ENCODE data around the gene KCNK3. TPM values are rescaled to one million over a fixed set of nuclear protein-coding genes. Genes with fewer than 3 reads are reported as not detected.

KCNK3 gene
- total and polyA plus RNA-seq, 3 experiments from 2014 or later, result not detected

DNA sequence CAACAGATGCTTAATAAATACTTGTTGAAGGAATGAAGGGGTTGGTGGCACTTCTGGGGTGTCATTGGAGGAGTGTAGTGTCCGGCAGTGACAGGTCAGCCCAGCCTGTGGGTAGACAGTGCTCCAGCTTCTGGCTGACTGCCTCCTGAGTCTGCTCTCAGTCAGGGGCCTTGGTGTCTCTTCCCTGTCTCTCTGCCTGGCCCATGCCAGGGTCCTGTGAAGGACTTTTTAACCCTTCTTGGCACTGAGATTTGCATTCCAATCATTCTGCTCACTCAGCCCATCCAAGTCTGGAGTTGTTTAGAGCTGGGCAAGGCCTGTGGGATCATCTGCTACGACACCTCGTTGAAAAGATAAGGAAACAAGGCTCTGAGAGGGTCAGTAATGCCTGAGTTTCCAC is 1.4 kb upstream of the KCNK3 start:
- H3K27me3 ChIP-seq (ENCODE audit: insufficient read depth, low read length, poor library complexity, severe bottlenecking), result peaks cover 14% of the 10 kb centered on the region
- peaks cover 55 to 81% of the 10 kb centered on the region in 2 donors for H3K27me3 Mint-ChIP-seq
- no peak overlapping the region for H3K27ac ChIP-seq (ENCODE audit: low read depth, low read length)
- H3K9me3 Mint-ChIP-seq, result peaks cover 0 to 4% (median 3%) of the 10 kb centered on the region in 5 donors
- no peak overlapping the region for H3K4me3 ChIP-seq (ENCODE audit: low read length)
- H3K27ac Mint-ChIP-seq, result no peak overlapping the region
- peaks cover 0 to 6% (median 4%) of the 10 kb centered on the region in 3 donors for H3K4me1 Mint-ChIP-seq
- ChIA-PET CTCF (no interaction called here), POLR2A (no interaction called here)
- H3K36me3 ChIP-seq (ENCODE audit: insufficient read depth, low read length), result no peaks in the 10 kb centered on the region
- no peaks in the 10 kb centered on the region for H3K4me1 ChIP-seq (ENCODE audit: insufficient read depth, low read length)
- H3K36me3 Mint-ChIP-seq, result peaks cover 0 to 5% (median 0%) of the 10 kb centered on the region in 3 donors
- peak overlapping the region in 1 of 7 donors; percentile 10 for H3K4me3 Mint-ChIP-seq
- DNase-seq, result no peak
- H3K9me3 ChIP-seq (ENCODE audit: low read length), result no peaks in the 10 kb centered on the region

DNA sequence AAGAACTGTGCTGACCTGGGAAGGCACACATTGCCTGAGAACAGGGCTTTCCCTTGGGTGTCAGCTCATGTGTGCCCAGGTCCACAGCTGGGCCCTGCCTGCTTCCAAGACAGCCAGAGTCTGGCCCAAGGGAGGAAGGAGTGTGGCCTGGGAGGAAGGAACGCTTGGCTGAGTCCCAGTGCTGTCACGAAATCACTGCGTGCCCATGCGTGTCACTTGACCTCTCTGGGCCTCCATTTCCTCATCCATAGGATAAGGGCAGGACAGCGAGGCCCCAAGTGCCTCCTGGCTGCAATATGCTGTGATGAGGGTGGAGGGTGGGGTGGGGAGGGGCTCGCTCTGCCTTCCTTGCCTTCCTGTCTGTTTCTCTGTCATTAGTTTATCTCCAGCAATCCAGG is 642 bp upstream of the KCNK3 start:
- Mint-ChIP-seq H3K9me3 (peaks cover 0 to 4% (median 3%) of the 10 kb centered on the region in 5 donors), H3K4me1 (peaks cover 0 to 6% (median 4%) of the 10 kb centered on the region in 3 donors), H3K36me3 (peaks cover 0 to 5% (median 0%) of the 10 kb centered on the region in 3 donors), H3K4me3 (peak overlapping the region in 6 of 7 donors; percentile 11 to 62 (median 20)), H3K27ac (no peak overlapping the region), H3K27me3 (peaks cover 52 to 81% of the 10 kb centered on the region in 2 donors)
- no peaks in the 10 kb centered on the region for H3K4me1 ChIP-seq (ENCODE audit: insufficient read depth, low read length)
- ChIA-PET POLR2A (no interaction called here), CTCF (no interaction called here)
- H3K4me3 ChIP-seq (ENCODE audit: low read length), result no peak overlapping the region
- no peaks in the 10 kb centered on the region for H3K36me3 ChIP-seq (ENCODE audit: insufficient read depth, low read length)
- no peak overlapping the region for H3K27ac ChIP-seq (ENCODE audit: low read depth, low read length)
- H3K9me3 ChIP-seq (ENCODE audit: low read length), result no peaks in the 10 kb centered on the region
- DNase-seq, result no peak
- peaks cover 19% of the 10 kb centered on the region for H3K27me3 ChIP-seq (ENCODE audit: insufficient read depth, low read length, poor library complexity, severe bottlenecking)

DNA sequence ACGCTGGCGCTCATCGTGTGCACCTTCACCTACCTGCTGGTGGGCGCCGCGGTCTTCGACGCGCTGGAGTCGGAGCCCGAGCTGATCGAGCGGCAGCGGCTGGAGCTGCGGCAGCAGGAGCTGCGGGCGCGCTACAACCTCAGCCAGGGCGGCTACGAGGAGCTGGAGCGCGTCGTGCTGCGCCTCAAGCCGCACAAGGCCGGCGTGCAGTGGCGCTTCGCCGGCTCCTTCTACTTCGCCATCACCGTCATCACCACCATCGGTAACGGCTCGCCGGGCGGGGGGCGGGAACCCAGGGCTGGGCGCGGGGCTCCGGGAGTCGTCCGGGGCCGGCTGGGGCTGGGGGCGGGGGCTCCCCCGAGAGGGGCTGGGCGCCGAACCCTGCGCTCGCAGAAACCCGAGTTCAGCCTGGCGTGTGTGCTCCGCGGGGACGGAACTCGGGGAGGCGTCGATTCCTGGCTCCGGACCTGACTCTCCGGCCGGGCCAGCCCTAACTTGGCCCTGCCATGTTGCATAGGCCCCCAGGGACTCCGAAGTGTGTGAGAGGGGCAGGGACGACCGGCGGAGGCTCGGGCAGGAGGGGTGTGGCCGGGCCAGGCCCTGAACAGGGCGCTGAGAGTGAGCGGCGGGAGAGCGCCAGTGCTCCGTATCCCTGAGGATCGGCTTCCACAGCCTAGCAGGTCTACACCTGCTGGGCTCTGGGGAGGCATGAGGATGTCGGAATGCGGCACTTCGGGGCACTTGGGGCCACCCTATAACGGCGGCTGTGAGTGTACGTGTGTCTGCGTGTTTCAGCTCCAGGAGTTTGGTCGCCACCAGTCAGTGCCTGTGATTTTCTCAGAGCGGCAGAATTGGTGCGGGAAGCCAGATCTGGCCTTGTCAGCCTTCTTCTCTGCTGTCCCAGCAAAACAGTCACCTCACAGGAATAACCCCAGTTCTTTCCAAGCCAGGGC is 651 bp downstream of the KCNK3 start:
- Histone ChIP-seq H3K27me3 (ENCODE audit: insufficient read depth, low read length, poor library complexity, severe bottlenecking) (peaks cover 19% of the 10 kb centered on the region), H3K9me3 (ENCODE audit: low read length) (no peaks in the 10 kb centered on the region), H3K36me3 (ENCODE audit: insufficient read depth, low read length) (no peaks in the 10 kb centered on the region), H3K4me3 (ENCODE audit: low read length) (no peak overlapping the region), H3K27ac (ENCODE audit: low read depth, low read length) (no peak overlapping the region), H3K4me1 (ENCODE audit: insufficient read depth, low read length) (no peaks in the 10 kb centered on the region)
- CTCF ChIA-PET, result no interaction called here
- no peak overlapping the region for H3K27ac Mint-ChIP-seq
- peaks cover 0 to 4% (median 3%) of the 10 kb centered on the region in 5 donors for H3K9me3 Mint-ChIP-seq
- H3K36me3 Mint-ChIP-seq, result peaks cover 0 to 5% (median 0%) of the 10 kb centered on the region in 3 donors
- POLR2A ChIA-PET, result no interaction called here
- H3K4me3 Mint-ChIP-seq, result peak overlapping the region in 1 of 7 donors; percentile 65
- peaks cover 60 to 79% of the 10 kb centered on the region in 2 donors for H3K27me3 Mint-ChIP-seq
- H3K4me1 Mint-ChIP-seq, result peaks cover 0 to 6% (median 4%) of the 10 kb centered on the region in 3 donors
- no peak for DNase-seq

DNA sequence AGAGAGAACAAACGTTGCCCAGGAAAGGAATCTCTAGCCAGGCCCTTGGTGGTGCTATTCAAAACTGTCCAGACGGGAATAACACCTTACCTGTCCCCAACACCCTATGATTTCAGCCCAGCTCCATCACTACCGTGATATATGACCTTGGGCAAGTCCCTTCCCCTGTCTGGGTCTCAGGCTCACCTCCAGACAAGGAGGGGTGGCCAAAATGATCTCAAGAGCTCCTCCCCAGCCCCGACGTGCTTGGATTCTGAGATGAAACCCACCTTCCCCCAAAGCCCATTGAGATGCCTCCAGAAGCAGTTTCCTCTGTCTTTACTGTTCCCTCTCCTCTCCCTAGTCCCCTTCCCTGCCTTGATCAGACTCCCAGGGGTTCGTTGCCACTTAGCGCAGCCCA is 1.5 kb downstream of the KCNK3 start:
- peaks cover 0 to 6% (median 4%) of the 10 kb centered on the region in 3 donors for H3K4me1 Mint-ChIP-seq
- no peaks in the 10 kb centered on the region for H3K36me3 ChIP-seq (ENCODE audit: insufficient read depth, low read length)
- peaks cover 0 to 4% (median 3%) of the 10 kb centered on the region in 5 donors for H3K9me3 Mint-ChIP-seq
- peaks cover 19% of the 10 kb centered on the region for H3K27me3 ChIP-seq (ENCODE audit: insufficient read depth, low read length, poor library complexity, severe bottlenecking)
- H3K36me3 Mint-ChIP-seq, result peaks cover 0 to 5% (median 0%) of the 10 kb centered on the region in 3 donors
- peak overlapping the region in 1 of 8 donors; percentile 85 for H3K27ac Mint-ChIP-seq
- ChIA-PET CTCF (no interaction called here), POLR2A (no interaction called here)
- H3K27ac ChIP-seq (ENCODE audit: low read depth, low read length), result no peak overlapping the region
- DNase-seq, result no peak
- H3K4me3 ChIP-seq (ENCODE audit: low read length), result no peak overlapping the region
- H3K9me3 ChIP-seq (ENCODE audit: low read length), result no peaks in the 10 kb centered on the region
- H3K27me3 Mint-ChIP-seq, result peaks cover 67 to 77% of the 10 kb centered on the region in 2 donors
- H3K4me3 Mint-ChIP-seq, result peak overlapping the region in 1 of 7 donors; percentile 54
- H3K4me1 ChIP-seq (ENCODE audit: insufficient read depth, low read length), result no peaks in the 10 kb centered on the region

DNA sequence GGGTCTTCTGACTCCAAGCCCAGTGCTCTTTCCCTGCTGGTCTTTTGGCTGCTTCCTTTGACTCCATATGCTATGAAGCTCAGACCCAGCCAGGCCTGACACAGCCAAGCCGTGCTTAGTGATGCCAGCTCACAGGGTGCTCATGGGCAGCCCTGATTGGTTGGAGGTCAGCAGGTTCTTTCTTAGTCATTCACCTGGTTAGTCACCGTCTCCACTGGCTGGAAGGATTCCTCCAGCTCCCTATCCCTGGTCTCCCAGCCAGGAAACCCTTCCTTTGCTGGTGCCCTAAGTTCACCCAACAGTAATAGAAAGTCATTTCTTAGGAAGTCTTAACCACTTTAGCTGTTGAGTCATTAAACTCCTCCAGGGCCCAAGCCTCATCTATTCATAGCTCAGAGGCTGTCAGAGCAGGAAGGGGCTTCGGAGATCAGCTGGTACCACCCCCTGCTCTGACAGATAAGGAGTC is 3.9 kb downstream of the KCNK3 start:
- Mint-ChIP-seq H3K4me3 (no peak overlapping the region), H3K36me3 (peaks cover 0 to 5% (median 0%) of the 10 kb centered on the region in 3 donors), H3K9me3 (peaks cover 0 to 3% (median 0%) of the 10 kb centered on the region in 5 donors), H3K27me3 (peaks cover 53 to 70% of the 10 kb centered on the region in 2 donors), H3K4me1 (peaks cover 0 to 6% (median 4%) of the 10 kb centered on the region in 3 donors), H3K27ac (no peak overlapping the region)
- no peak for DNase-seq
- Histone ChIP-seq H3K4me1 (ENCODE audit: insufficient read depth, low read length) (no peaks in the 10 kb centered on the region), H3K4me3 (ENCODE audit: low read length) (no peak overlapping the region), H3K36me3 (ENCODE audit: insufficient read depth, low read length) (no peaks in the 10 kb centered on the region), H3K9me3 (ENCODE audit: low read length) (no peaks in the 10 kb centered on the region), H3K27me3 (ENCODE audit: insufficient read depth, low read length, poor library complexity, severe bottlenecking) (peaks cover 19% of the 10 kb centered on the region), H3K27ac (ENCODE audit: low read depth, low read length) (no peak overlapping the region)
- CTCF ChIA-PET, result no interaction called here
- POLR2A ChIA-PET, result no interaction called here

DNA sequence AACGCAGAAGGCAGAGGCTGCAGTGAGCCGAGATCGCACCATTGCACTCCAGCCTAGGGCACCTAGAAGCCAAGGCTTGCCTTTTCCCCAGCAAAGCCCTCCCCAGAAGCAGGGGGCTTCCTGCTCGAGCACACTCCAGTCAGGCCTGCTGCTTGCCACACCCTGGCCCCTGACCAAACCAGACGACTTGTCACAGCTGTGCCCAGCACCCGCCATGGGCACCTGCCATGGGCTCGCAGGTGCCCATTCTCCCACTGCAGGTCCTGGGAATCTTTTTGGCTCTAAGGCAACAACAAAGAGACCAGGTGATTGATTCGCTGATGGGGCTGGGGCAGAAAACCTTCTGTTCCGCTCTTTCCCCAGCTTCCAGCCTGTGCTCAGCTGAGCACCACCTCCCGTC is 4.9 kb downstream of the KCNK3 start:
- H3K36me3 Mint-ChIP-seq, result peaks cover 0 to 3% (median 0%) of the 10 kb centered on the region in 3 donors
- POLR2A ChIA-PET, result no interaction called here
- H3K27me3 ChIP-seq (ENCODE audit: insufficient read depth, low read length, poor library complexity, severe bottlenecking), result peaks cover 19% of the 10 kb centered on the region

DNA sequence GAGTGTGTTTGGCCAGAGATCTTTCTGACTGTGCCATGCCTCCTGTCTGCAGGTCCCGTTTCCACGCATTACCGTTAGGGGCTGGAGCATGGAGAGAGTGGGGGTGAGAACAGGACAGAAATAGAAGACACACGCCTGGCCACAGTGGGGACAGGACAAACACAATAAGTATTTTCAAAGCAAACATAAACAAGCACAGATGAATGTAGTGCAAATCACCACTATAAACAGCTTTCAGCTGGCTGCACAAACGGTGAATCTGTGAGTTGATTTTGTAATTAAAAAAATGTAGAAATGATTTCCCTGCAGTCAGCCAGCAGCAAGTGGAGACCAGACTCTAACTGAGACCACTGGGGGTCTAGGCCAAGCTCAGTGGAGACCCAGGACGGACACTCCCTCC is 6.8 kb downstream of the KCNK3 start:
- POLR2A ChIA-PET, result no interaction called here
- Histone ChIP-seq H3K27ac (ENCODE audit: low read depth, low read length) (no peak overlapping the region), H3K36me3 (ENCODE audit: insufficient read depth, low read length) (no peaks in the 10 kb centered on the region), H3K4me1 (ENCODE audit: insufficient read depth, low read length) (no peaks in the 10 kb centered on the region), H3K4me3 (ENCODE audit: low read length) (no peak overlapping the region), H3K9me3 (ENCODE audit: low read length) (no peaks in the 10 kb centered on the region), H3K27me3 (ENCODE audit: insufficient read depth, low read length, poor library complexity, severe bottlenecking) (peaks cover 14% of the 10 kb centered on the region)
- Mint-ChIP-seq H3K9me3 (peaks cover 0 to 3% (median 0%) of the 10 kb centered on the region in 5 donors), H3K27ac (no peak overlapping the region), H3K4me1 (peaks cover 0 to 4% (median 0%) of the 10 kb centered on the region in 3 donors), H3K4me3 (no peak overlapping the region), H3K36me3 (peaks cover 0 to 3% (median 0%) of the 10 kb centered on the region in 3 donors), H3K27me3 (peaks cover 42 to 65% of the 10 kb centered on the region in 2 donors)
- DNase-seq, result no peak
- CTCF ChIA-PET, result no interaction called here

More for the DNA sequence above, 4.9 kb downstream of the KCNK3 start:
- no peak overlapping the region for H3K4me3 Mint-ChIP-seq
- H3K27ac Mint-ChIP-seq, result no peak overlapping the region
- Histone ChIP-seq H3K9me3 (ENCODE audit: low read length) (no peaks in the 10 kb centered on the region), H3K4me3 (ENCODE audit: low read length) (no peak overlapping the region), H3K36me3 (ENCODE audit: insufficient read depth, low read length) (no peaks in the 10 kb centered on the region), H3K4me1 (ENCODE audit: insufficient read depth, low read length) (no peaks in the 10 kb centered on the region), H3K27ac (ENCODE audit: low read depth, low read length) (no peak overlapping the region)
- peaks cover 0 to 4% (median 2%) of the 10 kb centered on the region in 3 donors for H3K4me1 Mint-ChIP-seq
- peaks cover 51 to 67% of the 10 kb centered on the region in 2 donors for H3K27me3 Mint-ChIP-seq
- DNase-seq, result no peak
- CTCF ChIA-PET, result no interaction called here
- H3K9me3 Mint-ChIP-seq, result peaks cover 0 to 3% (median 0%) of the 10 kb centered on the region in 5 donors

DNA sequence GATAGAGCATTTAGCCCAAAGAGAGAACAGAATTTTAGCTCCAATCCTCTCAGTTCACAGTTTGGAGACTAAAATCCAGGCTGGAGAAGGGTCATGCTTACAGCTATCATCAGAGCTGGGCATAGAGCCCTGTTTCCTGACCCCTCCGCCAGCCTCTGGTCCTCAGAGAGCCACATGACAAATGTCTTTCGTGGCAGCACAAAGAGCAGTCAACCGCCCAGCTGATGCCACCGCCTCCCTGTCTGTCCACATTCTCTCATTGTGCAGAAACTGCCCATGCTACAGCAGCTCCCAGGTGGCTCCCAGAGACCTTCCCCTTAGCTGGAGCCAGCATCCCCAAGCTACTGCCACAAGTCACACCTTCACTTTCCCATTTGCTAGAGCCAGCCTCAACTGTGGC is 7.6 kb downstream of the KCNK3 start:
- Mint-ChIP-seq H3K4me3 (no peak overlapping the region), H3K27me3 (peaks cover 37 to 65% of the 10 kb centered on the region in 2 donors), H3K27ac (no peak overlapping the region), H3K4me1 (no peaks in the 10 kb centered on the region), H3K9me3 (no peaks in the 10 kb centered on the region), H3K36me3 (peaks cover 0 to 1% (median 0%) of the 10 kb centered on the region in 3 donors)
- H3K4me1 ChIP-seq (ENCODE audit: insufficient read depth, low read length), result no peaks in the 10 kb centered on the region
- CTCF ChIA-PET, result no interaction called here
- no peaks in the 10 kb centered on the region for H3K36me3 ChIP-seq (ENCODE audit: insufficient read depth, low read length)
- no peak for DNase-seq
- H3K4me3 ChIP-seq (ENCODE audit: low read length), result no peak overlapping the region
- POLR2A ChIA-PET, result no interaction called here
- peaks cover 7% of the 10 kb centered on the region for H3K27me3 ChIP-seq (ENCODE audit: insufficient read depth, low read length, poor library complexity, severe bottlenecking)
- H3K27ac ChIP-seq (ENCODE audit: low read depth, low read length), result no peak overlapping the region
- H3K9me3 ChIP-seq (ENCODE audit: low read length), result no peaks in the 10 kb centered on the region
